ENCODE data around the gene MBP.
A peak's percentile ranks its signal among the peaks of the same experiment; 100 is the strongest.

MBP gene

GRCh38 chr18:77118256-77119090 is 14.1 kb downstream of the MBP start:
- no peak for TF ChIP-seq CTCF (IDR thresholded peaks at IDR 0.05; ENCODE audit: extremely low read depth, missing control alignments)
- DNase-seq (ENCODE audit: low spot score), result no peak

- TF ChIP-seq CTCF (IDR thresholded peaks at IDR 0.05; ENCODE audit: extremely low read depth, missing control alignments), result no peak
- no peak for DNase-seq (ENCODE audit: low spot score)
Measured at GRCh38 chr18:77116201-77117080, 16.1 kb downstream of the MBP start.

- no peak for TF ChIP-seq CTCF (IDR thresholded peaks at IDR 0.05; ENCODE audit: extremely low read depth, missing control alignments)
- no peak for DNase-seq (ENCODE audit: low spot score)
Measured at GRCh38 chr18:77115192-77115953, 17.2 kb downstream of the MBP start.

- no peak for TF ChIP-seq CTCF (IDR thresholded peaks at IDR 0.05; ENCODE audit: extremely low read depth, missing control alignments)
- peak; percentile 67 for DNase-seq (ENCODE audit: low spot score)
Measured at GRCh38 chr18:77114415-77115191, 18.0 kb downstream of the MBP start.

- DNase-seq (ENCODE audit: low spot score), result no peak
- no peak for TF ChIP-seq CTCF (IDR thresholded peaks at IDR 0.05; ENCODE audit: extremely low read depth, missing control alignments)
Measured at GRCh38 chr18:77114152-77114414, 18.5 kb downstream of the MBP start.

- DNase-seq (ENCODE audit: low spot score), result no peak
- TF ChIP-seq CTCF (IDR thresholded peaks at IDR 0.05; ENCODE audit: extremely low read depth, missing control alignments), result no peak
Measured at GRCh38 chr18:77113361-77114151, 19.0 kb downstream of the MBP start.

All from GM20000 (cell line).